ENCODE measurements around the gene FASN. TPM values are rescaled to one million over a fixed set of nuclear protein-coding genes. Genes with fewer than 3 reads are reported as not detected.
"Not testable (repeated sequence)": the region's sequence is repeated elsewhere in the genome, so short reads cannot be mapped to it uniquely, and the experiment has no call there.

FASN gene
- total RNA-seq, 2 donors from 2014 or later = 168 to 198 TPM

DNA sequence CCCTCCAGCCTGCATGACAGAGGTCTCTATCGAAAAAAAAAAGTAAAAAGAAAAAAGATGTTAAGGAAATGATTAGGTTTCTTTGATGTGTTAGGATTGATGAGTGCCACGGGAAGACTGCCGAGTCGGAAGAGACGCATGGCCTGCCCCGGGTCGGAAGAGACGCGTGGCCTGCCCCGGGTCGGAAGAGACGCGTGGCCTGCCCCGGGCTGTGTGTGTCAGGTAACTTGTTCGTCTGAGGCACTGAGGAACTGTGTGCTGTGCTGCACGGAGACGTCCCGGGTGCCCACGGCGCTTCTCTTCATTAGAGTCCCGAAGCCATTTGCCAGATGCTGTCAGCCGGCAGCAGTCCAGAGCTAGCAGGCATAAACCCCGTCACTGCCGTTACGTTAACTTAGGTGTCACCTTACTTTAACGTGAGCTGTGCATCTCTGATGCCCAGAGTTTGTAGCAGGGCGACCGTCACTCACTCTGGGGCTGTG lies 40.5 kb upstream of the FASN start:
- TF ChIP-seq, protein P1, sequence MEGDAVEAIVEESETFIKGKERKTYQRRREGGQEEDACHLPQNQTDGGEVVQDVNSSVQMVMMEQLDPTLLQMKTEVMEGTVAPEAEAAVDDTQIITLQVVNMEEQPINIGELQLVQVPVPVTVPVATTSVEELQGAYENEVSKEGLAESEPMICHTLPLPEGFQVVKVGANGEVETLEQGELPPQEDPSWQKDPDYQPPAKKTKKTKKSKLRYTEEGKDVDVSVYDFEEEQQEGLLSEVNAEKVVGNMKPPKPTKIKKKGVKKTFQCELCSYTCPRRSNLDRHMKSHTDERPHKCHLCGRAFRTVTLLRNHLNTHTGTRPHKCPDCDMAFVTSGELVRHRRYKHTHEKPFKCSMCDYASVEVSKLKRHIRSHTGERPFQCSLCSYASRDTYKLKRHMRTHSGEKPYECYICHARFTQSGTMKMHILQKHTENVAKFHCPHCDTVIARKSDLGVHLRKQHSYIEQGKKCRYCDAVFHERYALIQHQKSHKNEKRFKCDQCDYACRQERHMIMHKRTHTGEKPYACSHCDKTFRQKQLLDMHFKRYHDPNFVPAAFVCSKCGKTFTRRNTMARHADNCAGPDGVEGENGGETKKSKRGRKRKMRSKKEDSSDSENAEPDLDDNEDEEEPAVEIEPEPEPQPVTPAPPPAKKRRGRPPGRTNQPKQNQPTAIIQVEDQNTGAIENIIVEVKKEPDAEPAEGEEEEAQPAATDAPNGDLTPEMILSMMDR (IDR thresholded peaks at IDR 0.05) = no peak
- Histone ChIP-seq H3K4me1 (no peaks in the 10 kb centered on the region), H3K4me3 (no peak overlapping the region), H3K36me3 (no peaks in the 10 kb centered on the region), H3K27ac (no peak overlapping the region), H3K27me3 (no peaks in the 10 kb centered on the region), H3K9me3 (no peaks in the 10 kb centered on the region), H3K9ac (ENCODE audit: low read depth in 2 of 2, low read length in 2 of 2) (no peak overlapping the region)
- no peak for DNase-seq
- intact Hi-C loops (cut with DNase I) = no loop called here

- no peaks in the 10 kb centered on the region for H3K4me1 ChIP-seq
- TF ChIP-seq, protein P1 (IDR thresholded peaks at IDR 0.05) = no peak
- H3K36me3 ChIP-seq = no peaks in the 10 kb centered on the region
- intact Hi-C loops (cut with DNase I) = no loop called here
- H3K9ac ChIP-seq (ENCODE audit: low read depth in 2 of 2, low read length in 2 of 2) = no peak overlapping the region
- H3K4me3 ChIP-seq = no peak overlapping the region
- H3K9me3 ChIP-seq = no peaks in the 10 kb centered on the region
- H3K27me3 ChIP-seq = no peaks in the 10 kb centered on the region
- H3K27ac ChIP-seq = no peak overlapping the region
- no peak for DNase-seq
Measured at GRCh38 chr17:82134101-82134500, 36.1 kb upstream of the FASN start.

DNA sequence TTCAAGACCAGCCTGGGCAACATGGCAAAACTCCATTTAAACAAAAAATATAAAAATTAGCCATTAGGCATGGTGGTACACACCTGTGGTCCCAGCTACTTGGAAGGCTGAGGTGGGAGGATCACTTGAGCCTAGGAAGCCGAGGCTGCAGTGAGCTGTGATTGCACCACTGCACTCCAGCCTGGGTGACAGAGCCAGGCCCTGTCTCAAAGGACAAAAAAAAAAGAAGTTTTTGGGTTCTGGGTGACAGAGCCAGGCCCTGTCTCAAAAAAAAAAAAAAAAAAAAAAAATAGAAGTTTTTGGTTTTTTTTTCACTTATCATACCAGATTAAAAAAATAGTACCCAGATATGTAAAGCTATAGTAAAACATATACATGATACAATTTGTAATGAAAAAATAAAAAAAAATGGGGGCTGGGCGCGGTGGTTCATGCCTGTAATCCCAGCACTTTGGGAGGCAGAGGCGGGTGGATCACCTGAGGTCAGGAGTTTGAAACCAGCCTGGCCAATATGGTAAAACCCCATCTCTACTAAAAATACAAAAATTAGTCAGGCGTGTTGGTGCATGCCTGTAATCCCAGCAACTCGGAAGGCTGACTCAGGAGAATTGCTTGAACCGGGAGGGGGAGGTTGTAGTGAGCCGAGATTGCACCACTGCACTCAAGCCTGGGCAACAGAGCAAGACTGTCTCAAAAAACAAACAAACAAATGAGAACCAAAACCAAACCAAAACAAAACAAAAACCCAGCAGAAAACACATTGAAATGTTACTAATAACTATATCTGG lies 35.3 kb upstream of the FASN start:
- H3K36me3 ChIP-seq; H3K27me3 ChIP-seq; H3K9me3 ChIP-seq; H3K27ac ChIP-seq; H3K4me1 ChIP-seq; H3K9ac ChIP-seq (ENCODE audit: low read depth in 2 of 2, low read length in 2 of 2); H3K4me3 ChIP-seq; DNase-seq; intact Hi-C loops (cut with DNase I): not testable (repeated sequence)

- no peak overlapping the region for H3K4me3 ChIP-seq
- H3K27ac ChIP-seq = no peak overlapping the region
- no peak for DNase-seq
- no peak overlapping the region for H3K9ac ChIP-seq (ENCODE audit: low read depth in 2 of 2, low read length in 2 of 2)
- TF ChIP-seq, protein P1 (IDR thresholded peaks at IDR 0.05) = no peak
- H3K4me1 ChIP-seq = no peaks in the 10 kb centered on the region
- no peaks in the 10 kb centered on the region for H3K27me3 ChIP-seq
- intact Hi-C loops (cut with DNase I) = no loop called here
- H3K9me3 ChIP-seq = no peaks in the 10 kb centered on the region
- no peaks in the 10 kb centered on the region for H3K36me3 ChIP-seq
Measured at GRCh38 chr17:82129095-82129494, 31.1 kb upstream of the FASN start.

DNA sequence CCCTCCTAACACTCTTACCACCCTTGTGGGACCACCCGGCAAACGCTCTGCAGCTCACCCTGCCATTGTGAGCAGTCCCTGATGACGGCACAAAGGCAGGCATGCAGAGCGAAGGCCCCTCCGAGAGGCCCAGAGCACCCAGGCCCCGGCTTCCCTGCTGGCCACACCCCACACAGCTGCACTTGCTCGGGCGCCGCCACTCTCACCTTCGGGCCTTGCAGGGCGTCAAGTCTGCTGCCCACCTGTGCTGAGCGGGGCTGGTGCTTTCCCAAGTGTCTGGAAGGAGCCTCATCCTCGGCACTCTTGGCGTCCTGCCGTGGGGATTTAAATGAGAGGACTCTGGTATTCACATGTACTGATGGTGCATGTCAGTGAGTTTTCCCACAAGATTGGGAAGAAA lies 30.3 kb upstream of the FASN start:
- Histone ChIP-seq H3K27ac (no peak overlapping the region), H3K36me3 (no peaks in the 10 kb centered on the region), H3K4me3 (no peak overlapping the region), H3K4me1 (no peaks in the 10 kb centered on the region), H3K9ac (ENCODE audit: low read depth in 2 of 2, low read length in 2 of 2) (no peak overlapping the region), H3K27me3 (no peaks in the 10 kb centered on the region), H3K9me3 (no peaks in the 10 kb centered on the region)
- TF ChIP-seq, protein P1 (IDR thresholded peaks at IDR 0.05) = no peak
- no peak for DNase-seq
- intact Hi-C loops (cut with DNase I) = no loop called here

DNA sequence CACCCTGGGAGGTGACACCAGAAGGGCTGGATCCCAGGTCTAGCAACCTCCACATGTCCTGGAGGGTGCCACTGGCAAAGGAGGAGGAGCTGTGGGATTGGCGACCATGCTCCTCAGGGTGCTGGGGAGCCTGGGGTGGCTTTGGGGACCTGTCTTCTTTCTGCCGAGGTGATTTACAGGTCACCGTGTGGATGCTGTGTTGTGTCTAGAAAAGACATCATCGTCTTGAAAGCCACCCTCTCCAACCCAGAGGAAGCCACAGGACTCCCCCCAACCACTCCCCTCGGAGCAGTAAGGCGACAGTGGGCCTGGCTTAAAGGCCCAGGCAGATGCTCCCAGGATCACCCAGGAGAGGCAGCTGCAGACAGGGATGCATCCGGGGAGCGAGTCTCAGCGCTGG lies 29.7 kb upstream of the FASN start:
- TF ChIP-seq, protein P1 (IDR thresholded peaks at IDR 0.05) = no peak
- no peak overlapping the region for H3K9ac ChIP-seq (ENCODE audit: low read depth in 2 of 2, low read length in 2 of 2)
- no peaks in the 10 kb centered on the region for H3K9me3 ChIP-seq
- intact Hi-C loops (cut with DNase I) = no loop called here
- H3K27ac ChIP-seq = no peak overlapping the region
- no peak overlapping the region for H3K4me3 ChIP-seq
- H3K36me3 ChIP-seq = no peaks in the 10 kb centered on the region
- H3K4me1 ChIP-seq = no peaks in the 10 kb centered on the region
- H3K27me3 ChIP-seq = no peaks in the 10 kb centered on the region
- no peak for DNase-seq
